BJ (cell line): ENCODE data around the gene ARHGEF28. TPM values are rescaled to one million over a fixed set of nuclear protein-coding genes. Genes with fewer than 3 reads are reported as not detected.

Experiments used
- CTCF ChIA-PET: fragments of 350-600 bp; formaldehyde crosslinking; extraction: SDS; loops from one replicate; lab custom pipeline; 2021; ENCODE audit warnings: antibody characterized with exemption, inconsistent platforms; lab: Yijun Ruan, JAX
- POLR2A ChIA-PET: fragments of 300-600 bp; sonication (Branson Sonifier 250); formaldehyde crosslinking; extraction: SDS; loops from one replicate; lab custom pipeline; 2021; ENCODE audit warnings: antibody characterized with exemption; lab: Charles Lee
- DNase-seq: peaks from one replicate; pipeline ENCODE4 v3.0.0-alpha.2; 2011; ENCODE audit warnings: low read depth
- H3K27me3 ChIP-seq: 2 replicates; pipeline ENCODE4 v1.6.0; 2011; ENCODE audit warnings: low read length; ENCODE audit not compliant: control insufficient read depth, insufficient read depth
- H3K36me3 ChIP-seq: 2 replicates; pipeline ENCODE4 v1.5.1; 2011; ENCODE audit warnings: low read length; ENCODE audit not compliant: control insufficient read depth, insufficient read depth
- H3K4me3 ChIP-seq: 2 replicates; pipeline ENCODE4 v1.5.1; 2011; ENCODE audit warnings: low read depth, mild to moderate bottlenecking, control low read depth, low read length
- polyA plus RNA-seq: library from polyadenylated mRNA; depleted of rRNA; stranded (reverse); fragments of >200 nt; gene quantifications from 2 replicates; pipeline ENCODE4 v1.2.3, GENCODE V29; 2011
- TF ChIP-seq, protein P1 (sequence below): IDR thresholded peaks from 2 replicates; pipeline ENCODE4 v1.5.1; 2011; ENCODE audit warnings: low read depth, mild to moderate bottlenecking, control low read depth, inconsistent platforms, low read length, moderate library complexity; ENCODE audit not compliant: insufficient read depth

The ARHGEF28 gene
- polyA plus RNA-seq, 1 experiment, result 2.8 TPM

DNA sequence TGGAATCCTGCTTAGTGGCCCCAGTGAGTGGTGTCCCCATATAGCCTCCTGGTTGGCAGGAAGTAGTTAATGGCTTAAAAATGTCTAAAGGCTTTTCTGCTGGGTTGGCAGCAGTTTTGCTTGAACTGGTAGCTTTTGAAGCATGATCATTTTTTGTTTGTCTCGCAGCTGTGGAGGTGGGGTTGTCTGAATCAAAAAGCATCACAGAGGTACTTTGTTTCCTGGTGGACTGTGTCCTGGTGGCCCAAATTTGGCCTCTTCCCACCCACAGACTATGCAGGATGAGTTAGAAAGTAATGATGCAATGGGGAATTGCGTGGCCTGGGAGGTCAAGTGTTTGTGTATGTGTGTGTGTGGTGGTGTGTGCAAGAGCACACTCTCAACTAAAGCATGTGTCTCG, 322.7 kb downstream of the ARHGEF28 start:
- no peak for DNase-seq
- Histone ChIP-seq H3K4me3 (no peak overlapping the region), H3K27me3 (peaks cover 2% of the 10 kb centered on the region; the same call in 1 of the 2 replicates), H3K36me3 (no peaks in the 10 kb centered on the region)
- CTCF ChIA-PET, result no interaction called here
- POLR2A ChIA-PET, result no interaction called here
- TF ChIP-seq, protein P1, sequence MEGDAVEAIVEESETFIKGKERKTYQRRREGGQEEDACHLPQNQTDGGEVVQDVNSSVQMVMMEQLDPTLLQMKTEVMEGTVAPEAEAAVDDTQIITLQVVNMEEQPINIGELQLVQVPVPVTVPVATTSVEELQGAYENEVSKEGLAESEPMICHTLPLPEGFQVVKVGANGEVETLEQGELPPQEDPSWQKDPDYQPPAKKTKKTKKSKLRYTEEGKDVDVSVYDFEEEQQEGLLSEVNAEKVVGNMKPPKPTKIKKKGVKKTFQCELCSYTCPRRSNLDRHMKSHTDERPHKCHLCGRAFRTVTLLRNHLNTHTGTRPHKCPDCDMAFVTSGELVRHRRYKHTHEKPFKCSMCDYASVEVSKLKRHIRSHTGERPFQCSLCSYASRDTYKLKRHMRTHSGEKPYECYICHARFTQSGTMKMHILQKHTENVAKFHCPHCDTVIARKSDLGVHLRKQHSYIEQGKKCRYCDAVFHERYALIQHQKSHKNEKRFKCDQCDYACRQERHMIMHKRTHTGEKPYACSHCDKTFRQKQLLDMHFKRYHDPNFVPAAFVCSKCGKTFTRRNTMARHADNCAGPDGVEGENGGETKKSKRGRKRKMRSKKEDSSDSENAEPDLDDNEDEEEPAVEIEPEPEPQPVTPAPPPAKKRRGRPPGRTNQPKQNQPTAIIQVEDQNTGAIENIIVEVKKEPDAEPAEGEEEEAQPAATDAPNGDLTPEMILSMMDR, result no peak

DNA sequence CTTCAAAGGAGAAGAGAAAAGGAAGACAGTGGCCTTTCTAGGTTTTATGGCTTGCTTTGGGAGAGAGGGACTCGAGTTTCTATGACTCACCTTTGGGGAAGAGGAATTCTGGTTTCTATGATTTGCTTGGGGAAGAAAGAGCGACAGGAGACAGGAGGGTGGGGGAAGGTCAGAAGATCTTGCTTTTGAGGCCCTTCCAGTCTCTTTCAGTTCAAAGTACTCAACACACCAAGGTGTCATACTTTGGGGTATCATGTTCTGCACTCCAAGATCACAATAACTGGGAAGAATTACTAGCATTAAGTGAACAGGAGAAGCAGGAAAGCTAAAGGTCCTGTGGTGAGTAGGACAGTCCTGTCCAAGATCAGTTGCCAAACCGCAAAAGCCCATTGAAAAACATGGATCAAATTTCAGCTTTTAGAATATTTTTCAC, 324.5 kb downstream of the ARHGEF28 start:
- ChIA-PET POLR2A (interaction anchor here (0.6 kb wide), 1 partner anchor 321 kb away, joined by 3 read pairs; no protein-coding TSS in a partner anchor), CTCF (no interaction called here)
- TF ChIP-seq, protein P1, result no peak
- H3K27me3 ChIP-seq, result peaks cover 3% of the 10 kb centered on the region
- H3K36me3 ChIP-seq, result no peaks in the 10 kb centered on the region
- no peak overlapping the region for H3K4me3 ChIP-seq
- DNase-seq, result no peak

DNA sequence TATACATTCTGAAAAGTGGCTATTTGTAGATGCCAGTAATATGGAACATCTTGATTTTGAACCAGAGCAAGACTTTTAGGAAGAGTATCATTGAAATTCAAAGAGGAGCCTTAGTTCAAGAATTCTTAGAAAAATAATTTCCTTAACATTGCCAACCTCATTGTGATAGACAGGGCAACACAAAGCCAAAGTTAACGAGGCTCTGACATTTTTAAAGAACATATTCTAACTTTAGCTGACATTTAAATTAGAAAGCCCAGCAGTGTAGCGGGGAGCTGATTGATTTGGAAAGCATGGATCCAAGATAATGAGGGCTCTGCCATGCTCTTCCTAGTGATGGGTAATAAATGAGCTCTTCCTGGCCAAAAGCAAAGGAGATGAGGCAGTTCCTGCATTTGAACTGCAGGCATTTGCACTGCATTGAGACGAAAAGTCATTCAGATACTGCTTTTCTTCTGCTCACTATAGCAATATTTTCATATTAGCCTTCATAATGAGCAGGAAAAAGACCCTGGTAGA, 325.0 kb downstream of the ARHGEF28 start:
- H3K27me3 ChIP-seq, result peaks cover 3% of the 10 kb centered on the region
- POLR2A ChIA-PET, result interaction anchor here (0.6 kb wide), 1 partner anchor 320 kb away, joined by 3 read pairs; no protein-coding TSS in a partner anchor
- H3K36me3 ChIP-seq, result no peaks in the 10 kb centered on the region
- TF ChIP-seq, protein P1, result no peak
- no peak overlapping the region for H3K4me3 ChIP-seq
- DNase-seq, result no peak
- CTCF ChIA-PET, result no interaction called here

DNA sequence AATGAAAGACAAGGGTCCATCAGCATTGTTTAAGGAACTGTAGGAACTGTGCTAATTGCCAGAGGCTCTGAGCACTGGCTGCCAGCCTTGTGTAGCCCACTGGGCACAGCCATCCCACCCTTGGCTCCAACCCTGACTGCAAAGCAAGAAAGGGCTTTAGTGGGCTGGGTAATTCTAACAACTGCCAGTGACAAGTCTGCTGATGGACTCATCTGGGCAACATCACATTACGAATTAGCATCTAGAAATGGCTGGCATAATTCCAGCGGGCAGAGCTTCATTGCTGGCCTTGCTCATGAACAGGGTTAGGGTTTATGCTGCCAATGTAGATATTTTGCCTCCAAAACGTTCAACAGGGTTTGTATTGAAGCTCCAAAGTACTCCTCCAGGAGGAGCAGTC, 326.9 kb downstream of the ARHGEF28 start:
- H3K4me3 ChIP-seq, result no peak overlapping the region
- no peak for DNase-seq
- no peaks in the 10 kb centered on the region for H3K36me3 ChIP-seq
- ChIA-PET POLR2A (no interaction called here), CTCF (no interaction called here)
- peaks cover 3% of the 10 kb centered on the region for H3K27me3 ChIP-seq
- TF ChIP-seq, protein P1, result no peak

DNA sequence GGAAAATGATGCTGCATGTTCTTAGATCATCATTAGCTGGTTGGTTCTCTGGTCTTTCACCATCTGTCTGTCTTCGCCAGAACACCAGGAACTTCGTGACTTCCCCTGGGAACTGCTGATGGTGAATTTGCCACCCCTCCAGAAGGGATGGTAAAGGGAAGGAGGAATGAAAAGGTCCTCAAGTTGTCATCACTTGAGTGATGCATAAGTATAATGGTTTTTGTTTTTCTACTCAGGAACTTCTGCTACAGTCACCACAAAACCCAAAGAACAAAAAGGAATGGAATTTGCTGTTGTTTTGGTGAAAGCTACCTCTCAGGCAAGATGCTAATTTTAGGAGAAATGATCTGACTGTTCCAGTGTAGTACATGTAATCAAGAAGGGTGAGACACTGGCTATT, 328.4 kb downstream of the ARHGEF28 start:
- Histone ChIP-seq H3K36me3 (no peaks in the 10 kb centered on the region), H3K4me3 (no peak overlapping the region), H3K27me3 (peaks cover 3% of the 10 kb centered on the region)
- TF ChIP-seq, protein P1, result no peak
- ChIA-PET CTCF (interaction anchor here (1.0 kb wide), 1 partner anchor 10 kb away, joined by 3 read pairs; no protein-coding TSS in a partner anchor), POLR2A (no interaction called here)
- no peak for DNase-seq
